ENCODE results near the gene EXOG.

The EXOG gene, protein sequence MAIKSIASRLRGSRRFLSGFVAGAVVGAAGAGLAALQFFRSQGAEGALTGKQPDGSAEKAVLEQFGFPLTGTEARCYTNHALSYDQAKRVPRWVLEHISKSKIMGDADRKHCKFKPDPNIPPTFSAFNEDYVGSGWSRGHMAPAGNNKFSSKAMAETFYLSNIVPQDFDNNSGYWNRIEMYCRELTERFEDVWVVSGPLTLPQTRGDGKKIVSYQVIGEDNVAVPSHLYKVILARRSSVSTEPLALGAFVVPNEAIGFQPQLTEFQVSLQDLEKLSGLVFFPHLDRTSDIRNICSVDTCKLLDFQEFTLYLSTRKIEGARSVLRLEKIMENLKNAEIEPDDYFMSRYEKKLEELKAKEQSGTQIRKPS

DNA sequence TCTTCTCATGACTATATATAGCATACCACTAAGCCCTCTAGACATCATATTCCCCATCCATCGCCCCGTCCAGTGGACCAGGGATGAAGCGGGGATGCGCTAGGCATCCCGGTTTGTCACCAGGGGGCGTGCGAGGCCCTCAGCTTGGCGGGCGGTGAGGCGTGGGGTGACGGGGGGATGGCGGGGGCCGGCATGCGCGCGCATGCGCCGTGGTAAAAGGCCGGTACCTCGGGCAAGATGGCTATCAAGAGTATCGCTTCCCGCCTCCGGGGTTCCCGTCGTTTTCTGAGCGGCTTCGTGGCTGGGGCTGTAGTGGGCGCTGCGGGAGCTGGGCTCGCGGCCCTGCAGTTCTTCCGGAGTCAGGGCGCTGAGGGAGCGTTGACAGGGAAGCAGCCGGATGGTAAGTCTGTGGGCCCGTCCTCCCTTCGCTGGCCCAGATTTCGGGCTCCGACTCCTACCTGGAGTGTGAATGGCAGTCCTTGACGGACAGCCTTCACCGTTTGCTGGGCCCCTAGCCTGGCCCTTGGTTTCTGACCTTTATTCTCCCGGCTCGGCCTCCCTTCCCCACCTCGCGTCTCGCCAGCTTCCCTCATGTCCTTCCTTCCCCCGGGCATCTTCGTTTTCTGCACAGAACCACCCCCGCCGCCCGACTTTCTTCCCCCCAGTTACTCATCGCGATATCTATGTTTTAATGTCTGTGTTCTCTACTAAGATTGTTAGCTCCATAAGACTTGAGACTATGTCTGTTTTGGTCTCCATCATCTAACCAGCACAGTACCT is at the start of gene EXOG:
Gene EXOG, plus strand, starts transcription at position 210 of the 780 bp plus-strand sequence. Its CDS starts 28 bp downstream, at position 238.
- Histone ChIP-seq H3K36me3 (ENCODE audit: control insufficient read depth, insufficient read depth, low read length) (no peaks in the 10 kb centered on the region), H3K4me1 (ENCODE audit: control insufficient read depth, insufficient read depth, low read length) (peaks cover 8% of the 10 kb centered on the region), H3K27me3 (ENCODE audit: control insufficient read depth, insufficient read depth, low read length) (no peaks in the 10 kb centered on the region), H3K4me3 (ENCODE audit: low read length) (peak within 1 kb of the TSS; percentile 88), H3K9me3 (ENCODE audit: control insufficient read depth, low read length) (no peaks in the 10 kb centered on the region), H3K9ac (ENCODE audit: low read length) (peak within 1 kb of the TSS; percentile 81)

- Histone ChIP-seq H3K27me3 (ENCODE audit: control insufficient read depth, insufficient read depth, low read length) (no peaks in the 10 kb centered on the region), H3K4me1 (ENCODE audit: control insufficient read depth, insufficient read depth, low read length) (peaks cover 6% of the 10 kb centered on the region), H3K9me3 (ENCODE audit: control insufficient read depth, low read length) (no peaks in the 10 kb centered on the region), H3K36me3 (ENCODE audit: control insufficient read depth, insufficient read depth, low read length) (no peaks in the 10 kb centered on the region), H3K9ac (ENCODE audit: low read length) (no peak overlapping the region), H3K4me3 (ENCODE audit: low read length) (no peak overlapping the region)
Measured at GRCh38 chr3:38446812-38447211, 49.3 kb upstream of the EXOG start.

DNA sequence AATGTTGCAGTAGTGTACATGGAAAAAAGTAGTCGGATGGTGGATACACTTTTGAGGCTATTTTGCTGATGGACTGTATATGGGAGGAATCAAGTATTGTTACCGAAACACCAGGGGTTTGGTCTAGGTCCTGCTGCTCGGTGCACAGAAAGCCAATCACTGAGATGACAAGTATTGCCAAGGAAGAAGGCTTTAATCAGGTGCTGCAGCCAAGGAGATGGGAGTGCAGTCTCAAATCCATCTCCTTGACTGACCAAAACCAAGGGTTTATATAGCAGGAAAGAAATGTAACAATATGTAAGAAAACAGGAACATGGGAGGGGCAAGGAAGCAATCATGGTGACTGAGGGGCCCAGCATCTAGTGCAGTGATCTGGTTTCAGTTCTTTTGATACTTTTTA is 45.3 kb upstream of the EXOG start:
- no peaks in the 10 kb centered on the region for H3K9me3 ChIP-seq (ENCODE audit: control insufficient read depth, low read length)
- peaks cover 14% of the 10 kb centered on the region for H3K4me1 ChIP-seq (ENCODE audit: control insufficient read depth, insufficient read depth, low read length)

GRCh38 chr3:38453075-38453912 is 42.8 kb upstream of the EXOG start, which contains the start of gene ACVR2B:
Gene ACVR2B, plus strand, starts transcription at chr3:38453890. Its CDS starts 433 bp downstream, at chr3:38454323.
- Histone ChIP-seq H3K4me3 (ENCODE audit: low read length) (peak within 1 kb of the TSS; percentile 73), H3K9me3 (ENCODE audit: control insufficient read depth, low read length) (no peaks in the 10 kb centered on the region), H3K27me3 (ENCODE audit: control insufficient read depth, insufficient read depth, low read length) (no peaks in the 10 kb centered on the region), H3K36me3 (ENCODE audit: control insufficient read depth, insufficient read depth, low read length) (no peaks in the 10 kb centered on the region), H3K4me1 (ENCODE audit: control insufficient read depth, insufficient read depth, low read length) (peaks cover 27% of the 10 kb centered on the region), H3K9ac (ENCODE audit: low read length) (peak within 1 kb of the TSS; percentile 69)

More for the DNA sequence above, 45.3 kb upstream of the EXOG start:
- H3K9ac ChIP-seq (ENCODE audit: low read length), result no peak overlapping the region
- no peak overlapping the region for H3K4me3 ChIP-seq (ENCODE audit: low read length)
- H3K36me3 ChIP-seq (ENCODE audit: control insufficient read depth, insufficient read depth, low read length), result no peaks in the 10 kb centered on the region
- H3K27me3 ChIP-seq (ENCODE audit: control insufficient read depth, insufficient read depth, low read length), result no peaks in the 10 kb centered on the region

- no peaks in the 10 kb centered on the region for H3K36me3 ChIP-seq (ENCODE audit: control insufficient read depth, insufficient read depth, low read length)
- no peaks in the 10 kb centered on the region for H3K9me3 ChIP-seq (ENCODE audit: control insufficient read depth, low read length)
- peak overlapping the region; percentile 69 for H3K9ac ChIP-seq (ENCODE audit: low read length)
- H3K4me1 ChIP-seq (ENCODE audit: control insufficient read depth, insufficient read depth, low read length), result peaks cover 27% of the 10 kb centered on the region
- no peaks in the 10 kb centered on the region for H3K27me3 ChIP-seq (ENCODE audit: control insufficient read depth, insufficient read depth, low read length)
- no peak overlapping the region for H3K4me3 ChIP-seq (ENCODE audit: low read length)
Measured at GRCh38 chr3:38453913-38454177, 42.3 kb upstream of the EXOG start.

- no peaks in the 10 kb centered on the region for H3K36me3 ChIP-seq (ENCODE audit: control insufficient read depth, insufficient read depth, low read length)
- peak overlapping the region; percentile 65 for H3K4me3 ChIP-seq (ENCODE audit: low read length)
- no peaks in the 10 kb centered on the region for H3K27me3 ChIP-seq (ENCODE audit: control insufficient read depth, insufficient read depth, low read length)
- peaks cover 28% of the 10 kb centered on the region for H3K4me1 ChIP-seq (ENCODE audit: control insufficient read depth, insufficient read depth, low read length)
- peak overlapping the region; percentile 69 for H3K9ac ChIP-seq (ENCODE audit: low read length)
- no peaks in the 10 kb centered on the region for H3K9me3 ChIP-seq (ENCODE audit: control insufficient read depth, low read length)
Measured at GRCh38 chr3:38454178-38454883, 41.8 kb upstream of the EXOG start.

DNA sequence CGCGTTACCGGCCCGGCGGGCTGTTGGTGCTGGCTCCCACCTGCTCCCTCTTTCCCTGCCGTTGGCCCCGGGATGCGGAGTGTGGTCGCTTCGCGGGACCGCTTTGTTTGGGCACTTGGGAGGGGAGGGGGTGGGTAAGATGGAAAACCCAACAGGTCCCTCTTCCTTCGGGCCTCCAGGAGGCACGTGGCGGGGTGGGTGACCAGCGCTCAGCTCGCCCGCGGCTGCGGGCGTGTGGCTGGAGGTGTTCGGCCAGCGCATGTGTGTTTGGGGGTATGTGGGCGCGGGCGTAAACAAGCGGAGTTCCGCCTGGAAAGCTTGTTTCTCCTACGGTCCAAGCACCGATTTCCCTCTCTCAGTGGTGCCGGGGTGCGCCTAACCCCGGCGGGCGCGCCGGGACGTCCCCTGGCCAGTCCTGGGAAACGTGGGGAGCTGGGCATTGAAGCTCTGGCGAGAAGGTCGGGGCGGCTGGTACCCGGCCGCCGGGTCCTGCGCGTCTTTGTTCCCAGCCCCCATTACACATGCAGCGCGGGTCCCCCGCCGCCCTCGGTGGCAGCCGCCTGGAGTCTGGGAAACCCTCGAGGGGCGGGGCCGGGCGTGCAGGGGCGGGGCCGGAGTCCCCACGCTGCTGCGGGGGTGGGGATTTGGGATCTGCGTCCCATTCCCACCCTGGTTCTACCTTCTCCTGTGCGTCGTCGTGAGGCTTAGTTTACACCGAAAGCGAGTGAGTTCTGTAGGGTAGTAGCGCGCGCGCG is 41.1 kb upstream of the EXOG start:
- Histone ChIP-seq H3K36me3 (ENCODE audit: control insufficient read depth, insufficient read depth, low read length) (no peaks in the 10 kb centered on the region), H3K27me3 (ENCODE audit: control insufficient read depth, insufficient read depth, low read length) (no peaks in the 10 kb centered on the region), H3K9ac (ENCODE audit: low read length) (peak overlapping the region; percentile 69), H3K4me3 (ENCODE audit: low read length) (peak overlapping the region; percentile 65), H3K9me3 (ENCODE audit: control insufficient read depth, low read length) (no peaks in the 10 kb centered on the region), H3K4me1 (ENCODE audit: control insufficient read depth, insufficient read depth, low read length) (peaks cover 29% of the 10 kb centered on the region)

GRCh38 chr3:38455639-38456430 is 40.3 kb upstream of the EXOG start:
- H3K36me3 ChIP-seq (ENCODE audit: control insufficient read depth, insufficient read depth, low read length), result no peaks in the 10 kb centered on the region
- no peaks in the 10 kb centered on the region for H3K9me3 ChIP-seq (ENCODE audit: control insufficient read depth, low read length)
- H3K9ac ChIP-seq (ENCODE audit: low read length), result peak overlapping the region; percentile 69
- H3K4me1 ChIP-seq (ENCODE audit: control insufficient read depth, insufficient read depth, low read length), result peaks cover 37% of the 10 kb centered on the region
- no peaks in the 10 kb centered on the region for H3K27me3 ChIP-seq (ENCODE audit: control insufficient read depth, insufficient read depth, low read length)
- H3K4me3 ChIP-seq (ENCODE audit: low read length), result peak overlapping the region; percentile 65

DNA sequence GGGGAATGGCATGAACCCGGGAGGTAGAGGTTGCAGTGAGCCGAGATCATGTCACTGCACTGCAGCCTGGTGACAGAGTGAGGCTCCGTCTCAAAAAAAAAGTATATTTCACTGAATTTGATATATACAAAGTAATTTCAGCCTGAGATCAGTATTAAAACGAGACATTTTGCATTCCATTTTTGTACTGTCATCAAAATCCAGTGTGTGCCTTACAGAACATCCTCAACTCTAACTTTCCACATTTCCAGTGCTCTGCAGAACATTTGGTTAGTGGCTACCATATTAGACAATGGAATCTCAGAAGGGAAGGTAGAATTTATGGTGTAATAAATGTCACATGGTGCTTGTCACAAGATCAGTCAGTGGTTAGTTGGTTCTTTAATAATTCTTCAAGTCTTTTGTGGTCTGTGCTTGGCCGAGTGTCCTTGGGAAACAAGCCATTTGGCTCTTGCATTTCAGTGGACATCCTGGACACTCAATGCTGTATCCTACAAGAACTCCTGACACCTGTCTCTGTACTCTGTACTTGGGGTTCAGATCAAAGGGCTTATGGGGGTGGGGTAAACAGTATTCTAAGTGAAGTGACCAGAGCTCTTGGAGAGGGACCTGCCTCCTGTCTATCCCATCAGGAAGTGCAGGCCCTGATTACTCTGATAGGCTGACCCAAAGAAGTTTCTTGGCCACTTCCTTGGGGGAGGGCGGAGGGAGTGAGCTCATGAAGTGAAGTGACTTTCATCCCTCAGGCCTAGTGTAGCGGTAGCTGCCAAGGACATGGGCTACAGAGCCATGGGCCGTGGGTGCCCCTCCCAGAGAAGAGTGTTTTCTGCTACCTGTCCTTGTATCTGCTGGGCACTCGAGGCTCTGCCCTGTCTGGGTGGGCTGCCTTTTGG is 38.8 kb upstream of the EXOG start:
- Histone ChIP-seq H3K4me3 (ENCODE audit: low read length) (no peak overlapping the region), H3K36me3 (ENCODE audit: control insufficient read depth, insufficient read depth, low read length) (no peaks in the 10 kb centered on the region), H3K9me3 (ENCODE audit: control insufficient read depth, low read length) (no peaks in the 10 kb centered on the region), H3K27me3 (ENCODE audit: control insufficient read depth, insufficient read depth, low read length) (no peaks in the 10 kb centered on the region), H3K4me1 (ENCODE audit: control insufficient read depth, insufficient read depth, low read length) (peaks cover 39% of the 10 kb centered on the region), H3K9ac (ENCODE audit: low read length) (no peak overlapping the region)
